Glomerular endothelial cell (primary cell): ENCODE measurements around the gene SSH3. TPM values are rescaled to one million over a fixed set of nuclear protein-coding genes. Genes with fewer than 3 reads are reported as not detected.

Experiments
- DNase-seq: peaks from one replicate; pipeline ENCODE4 v3.0.0-alpha.2; 2011; ENCODE audit warnings: low read depth, low spot score; ENCODE audit errors: extremely low read depth
- total RNA-seq: library from RNA; depleted of rRNA; stranded (reverse); fragments of >200 nt; gene quantifications from 2 replicates; pipeline ENCODE4 v1.2.3, GENCODE V29; 2015

The SSH3 gene
- total RNA-seq, 1 donor from 2014 or later = 16.7 TPM

GRCh38 chr11:67323526-67323925, 20.2 kb downstream of the SSH3 start:
- no peak for DNase-seq

- DNase-seq = no peak
Observed at GRCh38 chr11:67332081-67332691, 28.9 kb downstream of the SSH3 start.

- DNase-seq = no peak
Observed at GRCh38 chr11:67337257-67337656, 33.9 kb downstream of the SSH3 start.

GRCh38 chr11:67344264-67344663, 40.9 kb downstream of the SSH3 start:
- DNase-seq = no peak

GRCh38 chr11:67345247-67345919, 42.1 kb downstream of the SSH3 start:
- no peak for DNase-seq

GRCh38 chr11:67345920-67346819, 42.8 kb downstream of the SSH3 start:
- no peak for DNase-seq

- no peak for DNase-seq
Observed at GRCh38 chr11:67347964-67348749, 44.8 kb downstream of the SSH3 start.

- no peak for DNase-seq
Observed at GRCh38 chr11:67349036-67349435, 45.7 kb downstream of the SSH3 start.

- no peak for DNase-seq
Observed at GRCh38 chr11:67349457-67349856, 46.1 kb downstream of the SSH3 start.

- no peak for DNase-seq
Observed at GRCh38 chr11:67349928-67350465, 46.7 kb downstream of the SSH3 start.

- DNase-seq = no peak
Observed at GRCh38 chr11:67351275-67352005, 48.1 kb downstream of the SSH3 start.

GRCh38 chr11:67352546-67353316, 49.4 kb downstream of the SSH3 start:
- no peak for DNase-seq

- no peak for DNase-seq
Observed at GRCh38 chr11:67353317-67354074, 50.2 kb downstream of the SSH3 start, which contains the start of gene POLD4. Gene POLD4 (minus strand): TSS chr11:67353546. CDS start chr11:67353399, 147 bp downstream.

GRCh38 chr11:67354075-67355022, 51.0 kb downstream of the SSH3 start:
- DNase-seq = no peak

- DNase-seq = no peak
Observed at GRCh38 chr11:67355023-67355793, 51.9 kb downstream of the SSH3 start.

- no peak for DNase-seq
Observed at GRCh38 chr11:67355794-67356386, 52.6 kb downstream of the SSH3 start.
